MM.1S (cell line): ENCODE measurements around the gene NUB1.

ENCODE experiments used
- EZH2 ChIP-seq: fragments of 300-600 bp; sonication (generic); optimal IDR thresholded peaks from 2 replicates; pipeline ENCODE3; 2017; ENCODE audit warnings: low read depth, mild to moderate bottlenecking, antibody characterized with exemption, low read length, mixed read lengths
- EZH2phosphoT487 ChIP-seq: fragments of 300-600 bp; sonication (generic); IDR thresholded peaks from 2 replicates; pipeline ENCODE4 v1.6.1; 2018; ENCODE audit warnings: antibody characterized with exemption, low read length
- TF ChIP-seq, protein P1 (sequence below): fragments of 300-600 bp; sonication (generic); IDR thresholded peaks from 2 replicates; pipeline ENCODE4 v1.5.1; 2016; ENCODE audit warnings: antibody characterized with exemption, low read length, mixed read lengths

DNA sequence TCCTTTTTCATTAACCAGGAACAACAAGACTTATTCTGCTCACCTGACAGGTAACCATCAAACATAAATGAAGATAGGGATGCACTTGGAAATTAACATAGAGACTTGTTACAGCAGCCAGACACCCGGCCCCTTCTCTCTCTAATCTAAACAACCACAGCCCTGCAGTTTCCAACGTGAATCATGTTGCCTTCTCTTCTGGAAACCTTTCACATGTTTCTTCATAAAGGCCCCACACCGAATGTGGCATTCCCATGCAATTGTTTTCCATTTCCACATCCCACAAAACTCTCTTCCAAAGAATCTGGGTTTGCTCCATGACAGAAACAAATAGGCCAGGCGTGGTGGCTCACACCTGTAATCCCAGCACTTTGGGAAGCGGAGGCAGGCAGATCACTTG is 83.2 kb downstream of the NUB1 start:
- TF ChIP-seq EZH2, result no peak
- TF ChIP-seq, protein P1, sequence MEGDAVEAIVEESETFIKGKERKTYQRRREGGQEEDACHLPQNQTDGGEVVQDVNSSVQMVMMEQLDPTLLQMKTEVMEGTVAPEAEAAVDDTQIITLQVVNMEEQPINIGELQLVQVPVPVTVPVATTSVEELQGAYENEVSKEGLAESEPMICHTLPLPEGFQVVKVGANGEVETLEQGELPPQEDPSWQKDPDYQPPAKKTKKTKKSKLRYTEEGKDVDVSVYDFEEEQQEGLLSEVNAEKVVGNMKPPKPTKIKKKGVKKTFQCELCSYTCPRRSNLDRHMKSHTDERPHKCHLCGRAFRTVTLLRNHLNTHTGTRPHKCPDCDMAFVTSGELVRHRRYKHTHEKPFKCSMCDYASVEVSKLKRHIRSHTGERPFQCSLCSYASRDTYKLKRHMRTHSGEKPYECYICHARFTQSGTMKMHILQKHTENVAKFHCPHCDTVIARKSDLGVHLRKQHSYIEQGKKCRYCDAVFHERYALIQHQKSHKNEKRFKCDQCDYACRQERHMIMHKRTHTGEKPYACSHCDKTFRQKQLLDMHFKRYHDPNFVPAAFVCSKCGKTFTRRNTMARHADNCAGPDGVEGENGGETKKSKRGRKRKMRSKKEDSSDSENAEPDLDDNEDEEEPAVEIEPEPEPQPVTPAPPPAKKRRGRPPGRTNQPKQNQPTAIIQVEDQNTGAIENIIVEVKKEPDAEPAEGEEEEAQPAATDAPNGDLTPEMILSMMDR, result no peak
- TF ChIP-seq EZH2phosphoT487, result no peak
